DMS 273 treated with DMSO at 0.1 percent for 48 hours (cell line): Measurements from ENCODE around the gene ATF6.

Experiments used
- DNase-seq: peaks from one replicate; lab custom pipeline; 2025; lab: John Stamatoyannopoulos, UW

ATF6 gene

GRCh38 chr1:161887730-161888287, 121.7 kb downstream of the ATF6 start:
- DNase-seq: no peak

DNA sequence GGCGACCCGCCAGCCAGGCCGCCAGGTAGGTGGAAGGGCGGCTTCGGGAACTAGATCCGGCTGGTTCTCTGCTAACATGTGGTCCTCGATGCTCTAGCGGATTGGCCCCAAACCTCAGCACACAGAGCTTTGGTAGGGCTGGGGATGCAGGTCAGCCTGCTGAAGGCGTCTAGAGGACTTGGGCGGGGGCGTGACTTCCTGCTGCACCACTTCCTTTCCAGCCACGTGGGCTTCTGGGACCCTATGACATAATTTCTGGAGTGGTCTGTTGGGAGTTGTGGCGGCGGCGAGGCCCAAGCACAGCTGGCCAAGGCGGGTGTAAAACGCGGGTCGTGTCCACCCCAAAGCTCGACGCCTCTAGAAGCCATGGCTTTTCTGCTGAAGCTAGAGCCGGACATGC, 124.5 kb downstream of the ATF6 start:
- no peak for DNase-seq

DNA sequence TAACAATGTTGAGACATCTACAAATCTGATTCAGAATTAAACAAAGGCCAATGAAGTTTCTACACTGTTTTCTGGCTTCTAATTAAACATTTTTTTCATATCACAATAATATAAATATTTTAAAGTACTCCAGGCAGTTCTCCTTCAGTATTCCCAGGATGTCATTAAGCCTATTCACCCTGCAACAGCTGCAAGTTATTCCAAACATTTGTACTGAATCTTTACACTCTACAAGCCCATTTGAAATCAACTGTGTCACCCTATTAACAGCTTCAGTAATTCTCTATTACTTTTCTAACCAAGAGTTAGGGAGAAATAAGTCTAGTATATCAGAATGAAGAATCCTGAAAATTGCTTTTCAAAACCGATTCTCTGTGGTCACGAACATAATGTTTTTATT, 133.0 kb downstream of the ATF6 start:
- no peak for DNase-seq

DNA sequence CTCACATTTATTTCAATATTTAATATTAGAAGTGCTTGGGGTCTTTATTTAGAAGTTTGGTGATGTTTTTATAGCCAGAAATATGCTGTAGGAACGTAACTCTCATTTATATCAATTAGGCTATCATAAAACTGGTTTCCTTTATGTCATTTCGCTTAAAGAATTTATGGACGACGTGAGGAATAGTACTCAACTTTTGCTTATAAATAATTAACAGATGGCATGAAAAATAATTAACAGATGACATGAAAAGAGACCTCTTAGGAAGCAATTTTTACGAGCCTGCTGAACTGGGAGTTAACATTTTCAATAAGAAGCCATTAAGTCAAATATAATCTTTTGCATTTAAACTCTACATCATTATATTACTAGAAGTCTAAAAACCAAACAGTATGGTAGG, 134.0 kb downstream of the ATF6 start:
- no peak for DNase-seq

DNA sequence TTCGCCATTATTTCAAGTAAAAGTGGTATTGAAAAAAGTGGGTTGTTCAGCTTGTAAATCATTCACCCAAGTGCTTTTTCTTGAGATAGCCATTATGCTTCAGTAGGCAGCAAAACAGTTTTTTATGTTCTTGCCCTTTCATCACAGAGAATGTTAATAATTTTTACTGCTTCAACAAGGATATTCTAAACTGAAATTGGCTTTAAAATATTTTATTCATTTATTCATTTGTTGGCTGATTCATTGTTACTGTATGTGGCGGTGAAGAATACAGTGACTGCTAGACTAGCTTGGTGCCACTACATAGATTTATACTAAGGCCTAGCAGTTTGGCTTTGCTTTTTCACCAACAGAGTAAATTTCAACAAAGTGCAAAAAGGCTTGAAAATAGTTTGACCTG, 136.1 kb downstream of the ATF6 start:
- no peak for DNase-seq

- DNase-seq: no peak
These were observed 139.3 kb downstream of the ATF6 start for GRCh38 chr1:161905269-161905884.

DNA sequence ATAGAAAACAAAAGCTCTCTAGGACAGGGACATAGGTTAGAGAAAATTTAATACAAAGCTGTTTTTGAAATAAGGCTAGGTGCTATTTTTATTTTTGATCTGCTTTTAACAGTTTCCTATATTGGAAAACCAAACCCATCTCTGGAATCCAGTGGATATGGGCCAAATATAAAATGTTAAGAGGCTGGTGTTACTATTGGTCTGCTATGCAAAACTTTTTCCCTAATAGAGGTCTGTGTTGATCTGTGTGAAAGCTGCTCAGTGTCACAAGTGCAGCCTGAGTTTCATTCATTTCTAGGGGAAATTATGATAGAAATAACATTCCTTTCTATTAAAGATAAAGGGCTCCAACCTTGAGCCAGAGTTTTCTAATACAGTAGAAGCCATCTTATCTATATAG, 141.1 kb downstream of the ATF6 start:
- no peak for DNase-seq

DNA sequence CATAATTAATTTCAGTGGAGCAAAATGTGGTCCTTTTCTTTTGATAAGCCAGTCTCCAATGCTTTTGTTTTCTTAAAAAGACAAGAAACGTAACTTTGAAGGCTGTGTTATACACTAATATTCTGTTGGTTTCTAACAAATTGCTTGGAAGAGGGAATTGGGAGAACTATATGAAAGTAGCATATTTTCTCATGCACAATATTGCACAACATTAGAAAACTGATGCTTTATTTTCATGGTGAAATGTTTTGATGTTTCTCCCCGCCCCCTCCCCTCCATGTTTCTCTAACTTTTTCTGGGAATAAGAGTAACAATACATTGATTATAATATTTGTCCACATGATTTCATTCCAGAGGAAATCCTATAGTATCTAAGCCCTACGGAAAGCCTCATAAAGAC, 142.1 kb downstream of the ATF6 start:
- DNase-seq: no peak

DNA sequence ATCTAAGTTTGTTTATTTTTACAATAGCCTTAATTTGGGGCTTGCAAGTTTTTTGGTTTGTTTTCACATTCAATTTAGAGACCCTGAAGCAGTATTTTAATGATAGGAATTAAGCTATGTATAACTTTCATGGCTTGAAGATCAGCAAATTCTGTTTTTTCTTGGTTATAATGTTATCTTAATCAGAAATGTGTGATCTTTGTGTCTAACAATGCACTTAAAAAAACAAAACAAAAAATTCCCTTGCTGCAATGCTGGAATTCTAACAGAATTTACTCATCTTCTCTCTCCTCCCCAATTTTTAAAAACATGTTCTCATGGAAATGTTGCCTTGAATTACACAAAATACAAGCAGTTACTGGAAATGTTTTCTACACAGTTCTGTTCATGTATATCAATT, 144.5 kb downstream of the ATF6 start:
- DNase-seq: no peak

- no peak for DNase-seq
These were observed 147.5 kb downstream of the ATF6 start for GRCh38 chr1:161913482-161914140.

DNA sequence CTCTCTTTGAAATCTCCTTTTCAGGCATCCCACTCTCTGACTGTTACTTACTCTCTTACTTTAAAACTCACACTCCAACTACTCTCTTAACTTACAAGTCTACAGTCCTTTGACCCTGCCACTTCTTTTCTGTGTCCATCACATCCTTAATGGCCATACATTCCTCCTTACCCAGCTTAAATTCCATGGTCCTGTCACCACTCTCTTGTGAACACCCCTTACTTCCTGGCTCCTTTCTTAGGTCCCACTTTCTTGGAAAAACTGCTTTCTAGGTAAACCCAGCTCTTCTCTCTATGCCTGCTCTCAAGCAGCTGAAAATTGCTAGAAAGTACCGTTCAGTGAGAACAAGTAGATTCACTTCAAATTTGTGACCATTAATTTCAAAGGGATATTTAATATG, 148.5 kb downstream of the ATF6 start:
- DNase-seq: no peak

- DNase-seq: no peak
These were observed 149.0 kb downstream of the ATF6 start for GRCh38 chr1:161915051-161915503.

GRCh38 chr1:161915978-161916377, 149.9 kb downstream of the ATF6 start:
- DNase-seq: no peak

GRCh38 chr1:161919229-161919628, 153.1 kb downstream of the ATF6 start:
- no peak for DNase-seq

- DNase-seq: no peak
These were observed 155.4 kb downstream of the ATF6 start for GRCh38 chr1:161921491-161921890.

DNA sequence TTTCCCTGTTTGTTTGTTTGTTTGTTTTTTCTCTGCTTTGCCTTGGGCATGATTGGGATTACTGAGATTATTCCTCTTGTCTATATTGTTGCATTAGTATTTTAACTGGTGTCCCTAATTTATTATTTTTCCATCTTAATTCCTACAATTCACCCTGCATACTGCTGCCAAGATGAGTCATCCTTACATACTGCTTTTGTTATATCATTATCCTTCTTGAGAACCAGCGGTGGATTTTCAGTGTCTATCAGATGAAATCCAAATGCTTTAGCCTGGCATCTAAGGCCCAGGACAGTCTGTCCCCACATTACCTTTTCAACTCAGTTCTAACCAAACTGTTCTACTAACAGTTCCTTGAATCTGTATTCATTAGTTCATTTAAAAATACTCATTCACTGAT, 155.9 kb downstream of the ATF6 start:
- DNase-seq: no peak

- no peak for DNase-seq
These were observed 161.9 kb downstream of the ATF6 start for GRCh38 chr1:161928056-161928455.

GRCh38 chr1:161929137-161929536, 163.0 kb downstream of the ATF6 start:
- DNase-seq: no peak

DNA sequence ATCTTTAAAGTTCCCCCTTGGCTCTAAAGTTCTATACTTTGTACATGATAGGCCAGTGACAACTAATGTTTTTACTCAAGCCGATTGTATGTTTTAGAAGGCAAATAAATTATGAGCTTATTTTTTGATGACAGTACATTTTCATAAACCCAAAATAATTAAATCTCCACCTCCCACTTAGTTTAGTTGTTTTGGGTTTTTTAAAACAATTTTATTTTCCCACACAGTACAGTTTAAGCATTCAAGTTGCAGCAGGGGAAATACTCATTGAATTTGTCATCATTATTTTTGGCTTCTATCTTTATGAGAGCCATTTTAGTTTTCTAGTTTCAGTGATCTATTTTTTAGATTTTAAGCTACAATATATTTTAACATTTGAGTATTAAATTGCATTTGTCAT, 163.9 kb downstream of the ATF6 start:
- DNase-seq: no peak

GRCh38 chr1:161932668-161933067, 166.5 kb downstream of the ATF6 start:
- DNase-seq: no peak

- DNase-seq: no peak
These were observed 167.8 kb downstream of the ATF6 start for GRCh38 chr1:161933592-161934588.

DNA sequence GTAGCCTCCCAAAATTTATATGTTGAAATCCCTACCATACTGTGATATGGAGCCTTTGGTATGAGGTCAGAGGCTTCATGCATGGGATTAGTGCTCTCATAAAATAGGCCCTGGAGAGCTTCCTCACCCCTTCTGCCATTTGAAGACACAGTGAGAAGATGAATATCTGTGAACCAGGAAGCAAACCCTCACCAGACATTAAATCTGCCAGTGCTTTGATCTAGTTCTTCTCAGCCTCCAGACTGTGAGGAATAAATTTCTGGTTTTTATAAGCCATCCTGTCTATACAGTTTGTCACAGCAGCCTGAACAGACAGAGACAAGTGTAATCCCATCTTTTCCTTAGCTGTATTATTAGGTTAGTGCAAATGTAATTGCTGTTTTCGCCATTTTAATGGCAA, 169.1 kb downstream of the ATF6 start:
- no peak for DNase-seq

DNA sequence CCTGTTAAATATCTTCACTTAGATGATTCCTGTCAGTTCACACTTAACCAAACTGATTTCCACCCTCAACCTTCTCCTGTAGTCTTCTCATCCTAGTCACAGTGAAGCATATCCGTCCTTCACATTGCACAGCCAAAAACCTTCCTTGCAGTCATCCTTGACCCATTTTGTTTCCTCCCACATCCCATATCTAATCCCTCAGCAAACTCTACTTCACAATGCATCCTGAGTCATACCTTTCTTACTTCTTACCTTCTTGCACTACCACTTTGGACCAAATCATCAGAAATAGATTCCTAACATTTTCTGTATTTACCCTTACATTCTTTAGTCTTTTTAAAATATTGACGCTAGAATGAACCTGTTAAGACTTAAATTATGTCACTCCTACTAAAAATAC, 170.7 kb downstream of the ATF6 start:
- DNase-seq: no peak
